NCI-H1048 (cell line): ENCODE results near the gene MAMDC4.
"Not testable (repeated sequence)": the region's sequence is repeated elsewhere in the genome, so short reads cannot be mapped to it uniquely, and the experiment has no call there.

Source experiments
- DNase-seq: peaks from one replicate; lab custom pipeline; 2025; lab: John Stamatoyannopoulos, UW

MAMDC4 gene

DNA sequence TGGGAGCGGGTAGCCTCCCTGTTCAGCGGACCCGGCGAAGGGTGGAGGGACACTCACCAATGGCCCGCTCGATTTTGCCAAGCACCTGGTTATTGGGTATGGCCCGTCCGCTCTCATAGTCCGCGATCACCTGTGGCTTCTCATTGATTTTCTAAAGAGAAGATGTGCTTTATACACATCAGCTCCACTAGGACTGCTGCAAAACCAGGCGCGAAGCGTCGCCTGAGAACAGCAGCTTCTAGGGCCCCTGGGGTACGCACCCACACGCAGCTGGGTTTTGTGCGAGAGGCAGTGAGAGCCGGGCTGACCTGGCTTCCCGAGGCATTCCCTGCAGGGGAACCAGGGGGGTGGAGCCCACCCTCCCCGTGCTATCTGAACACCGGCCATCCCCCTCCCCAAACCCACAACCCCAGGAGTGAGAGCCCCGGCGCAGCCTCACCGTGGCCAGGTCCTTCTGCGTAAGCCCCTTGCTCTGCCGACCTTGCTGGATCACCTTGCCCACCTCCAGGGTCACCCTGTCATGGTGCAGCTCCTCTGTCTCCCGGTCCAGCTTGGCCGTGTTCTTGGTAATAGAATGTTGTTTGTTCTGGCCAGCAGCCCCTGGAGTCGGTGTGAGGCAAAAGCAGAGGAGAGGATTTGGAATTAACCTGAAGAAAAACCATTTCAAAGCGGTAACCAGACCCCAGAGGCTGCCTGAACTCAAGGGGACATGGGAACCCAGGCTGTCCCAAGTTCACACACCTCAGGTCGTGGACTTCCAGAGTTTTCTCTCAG lies 10.9 kb downstream of the MAMDC4 start:
- no peak for DNase-seq

DNA sequence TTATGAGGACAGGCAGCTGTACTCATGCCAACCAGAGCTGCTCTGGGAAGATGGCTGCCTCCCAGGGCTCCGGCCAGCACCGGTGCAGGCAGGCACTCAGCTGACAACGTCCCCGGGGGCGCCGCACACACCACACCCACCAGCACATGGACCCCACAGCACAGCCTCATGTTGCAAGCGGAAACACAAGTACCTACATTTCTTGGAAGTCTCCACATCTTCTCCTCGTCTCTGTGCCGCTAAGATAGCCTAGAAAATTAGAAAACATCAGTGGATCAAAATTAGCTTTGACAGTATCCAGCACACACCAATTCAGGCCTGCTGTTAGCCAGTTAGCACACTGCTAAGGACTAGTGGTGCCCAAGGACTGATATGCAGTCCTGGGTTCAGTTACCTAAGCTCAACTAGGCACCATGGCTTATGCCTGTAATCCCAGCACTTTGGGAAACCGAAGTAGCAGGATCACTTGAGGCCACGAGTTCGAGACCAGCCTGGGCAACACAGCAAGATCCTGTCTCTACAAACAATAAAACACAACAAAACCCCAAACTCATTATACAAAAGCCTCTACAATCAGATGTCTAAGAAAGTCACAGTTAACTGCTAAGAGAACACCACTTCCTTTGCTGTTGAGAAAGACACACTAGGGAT lies 11.6 kb downstream of the MAMDC4 start:
- DNase-seq, result no peak

DNA sequence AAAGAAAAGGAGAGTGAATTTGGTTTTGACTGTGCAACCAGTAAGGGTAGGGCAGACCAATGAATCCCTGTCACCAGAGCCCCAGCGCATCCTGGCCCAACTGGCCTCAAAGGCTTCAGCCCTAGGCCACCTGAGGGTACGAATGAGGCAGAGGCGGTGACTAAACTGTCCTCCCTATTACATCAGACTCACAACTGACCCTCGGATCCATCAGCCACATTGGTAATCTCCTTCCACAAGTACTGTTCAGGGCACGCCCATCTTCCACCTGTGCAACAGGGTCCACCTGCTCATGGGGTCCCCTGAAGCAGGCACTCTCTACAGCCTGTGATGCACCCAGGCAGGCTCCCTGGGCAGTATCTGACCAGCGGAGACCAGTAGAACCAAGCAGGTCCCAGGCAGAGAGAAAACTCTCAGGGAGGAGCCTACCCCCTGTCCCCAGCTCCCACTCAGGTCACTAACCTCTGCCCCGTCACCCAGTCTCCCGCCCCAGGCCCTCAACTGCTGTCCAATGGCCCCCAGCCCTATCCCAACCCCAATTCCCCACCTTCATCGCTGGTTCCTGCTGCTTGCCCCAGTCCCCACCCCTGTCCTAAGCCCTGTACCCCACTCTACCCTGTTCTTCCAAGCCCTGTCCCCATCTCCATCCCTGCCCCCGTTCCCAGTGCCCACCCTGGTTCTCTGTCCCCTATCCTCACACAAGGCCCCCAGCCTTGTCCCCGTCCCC lies 13.1 kb downstream of the MAMDC4 start:
- no peak for DNase-seq

DNA sequence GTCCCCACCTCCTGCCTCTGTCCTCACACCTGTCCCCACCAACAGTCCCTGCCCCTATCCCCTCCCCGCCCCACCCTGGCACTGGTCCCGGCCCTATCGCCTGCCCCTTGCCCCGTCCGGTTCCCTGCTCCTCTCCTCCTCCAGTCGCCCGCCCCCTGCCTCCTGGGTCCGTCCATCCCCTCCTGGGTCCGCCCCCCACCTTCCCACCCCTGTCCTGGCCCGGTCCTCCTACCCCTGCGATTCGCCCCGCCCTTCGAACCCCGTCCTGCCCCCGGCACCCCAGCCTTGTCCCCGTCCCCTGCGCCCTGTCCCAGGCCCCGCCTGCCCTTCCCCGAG lies 13.6 kb downstream of the MAMDC4 start:
- DNase-seq, result no peak

DNA sequence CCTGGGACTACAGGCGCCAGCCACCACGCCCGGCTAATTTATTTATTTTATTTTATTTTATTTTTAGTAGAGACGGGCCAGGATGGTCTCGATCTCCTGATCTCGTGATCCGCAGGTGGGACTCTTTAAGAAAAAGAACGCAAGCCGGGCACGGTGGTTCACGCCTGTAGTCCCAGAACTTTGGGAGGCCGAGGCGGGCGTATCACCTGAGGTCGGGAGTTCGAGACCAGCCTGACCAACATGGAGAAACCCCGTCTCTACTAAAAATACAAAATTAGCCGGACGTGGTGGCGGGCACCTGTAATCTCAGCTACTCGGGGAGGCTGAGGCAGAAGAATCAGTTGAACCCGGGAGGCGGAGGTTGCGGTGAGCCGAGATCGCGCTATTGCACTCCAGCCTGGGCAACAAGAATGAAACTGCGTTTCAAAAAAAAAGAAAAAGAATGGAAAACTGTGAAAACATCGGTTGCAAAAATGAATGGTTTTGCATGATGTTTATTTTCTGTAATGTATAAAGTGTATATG lies 14.8 kb downstream of the MAMDC4 start:
- DNase-seq, result not testable (repeated sequence)

DNA sequence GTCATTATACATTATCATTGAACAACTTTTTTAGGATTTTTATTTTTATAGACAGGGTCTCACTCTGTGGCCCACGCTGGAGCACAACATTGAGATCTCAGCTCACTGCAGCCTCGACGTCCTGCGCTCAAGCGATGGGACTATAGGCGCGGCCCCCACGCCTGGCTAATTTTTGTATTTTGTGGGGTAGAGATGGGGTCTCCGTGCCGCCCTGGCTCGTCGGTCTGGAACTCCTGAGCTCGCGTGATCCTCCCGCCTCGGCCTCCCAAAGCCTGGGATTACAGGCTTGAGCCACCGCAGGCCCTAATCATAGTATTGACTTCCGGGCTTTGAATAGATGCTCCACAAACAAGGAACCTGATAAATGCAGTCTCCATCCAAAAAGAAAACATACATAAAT lies 15.3 kb downstream of the MAMDC4 start:
- no peak for DNase-seq

DNA sequence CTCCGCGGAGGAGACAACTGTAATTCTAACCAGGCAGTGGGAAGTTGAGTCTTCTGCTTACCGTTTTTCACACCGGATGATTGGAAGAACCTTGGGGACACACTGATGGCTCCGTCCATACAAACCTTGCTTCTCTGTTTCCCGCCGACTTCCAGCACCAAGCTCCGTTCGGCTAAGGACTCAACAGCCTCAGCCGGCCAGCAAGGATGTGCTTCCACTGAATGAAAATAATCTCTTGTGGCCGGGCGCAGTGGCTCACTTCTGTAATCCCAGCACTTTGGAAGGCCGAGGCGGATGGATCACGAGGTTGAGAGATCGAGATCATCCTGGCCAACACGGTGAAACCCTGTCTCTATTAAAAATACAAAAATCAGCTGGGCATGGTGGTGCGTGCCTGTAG lies 15.8 kb downstream of the MAMDC4 start:
- DNase-seq, result no peak

DNA sequence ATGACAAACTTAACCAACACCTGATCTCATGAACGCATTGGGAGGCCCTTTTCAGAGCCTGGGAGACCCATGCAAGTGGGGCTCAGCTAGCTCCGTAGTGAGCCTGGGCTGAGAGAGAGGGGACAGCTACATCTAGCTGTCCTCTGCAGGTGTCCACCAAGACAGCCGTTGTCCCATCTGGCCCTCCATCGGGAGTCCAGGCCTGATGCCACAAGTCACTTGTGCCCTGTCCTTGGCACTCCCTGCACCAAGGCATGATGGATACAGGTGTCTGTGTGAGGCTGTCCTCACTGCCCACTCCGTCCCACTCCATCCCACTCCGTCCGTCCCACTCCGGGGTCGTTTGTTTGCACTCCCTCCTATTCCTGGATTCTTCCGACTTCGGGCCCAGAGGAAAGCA lies 16.5 kb downstream of the MAMDC4 start:
- no peak for DNase-seq

DNA sequence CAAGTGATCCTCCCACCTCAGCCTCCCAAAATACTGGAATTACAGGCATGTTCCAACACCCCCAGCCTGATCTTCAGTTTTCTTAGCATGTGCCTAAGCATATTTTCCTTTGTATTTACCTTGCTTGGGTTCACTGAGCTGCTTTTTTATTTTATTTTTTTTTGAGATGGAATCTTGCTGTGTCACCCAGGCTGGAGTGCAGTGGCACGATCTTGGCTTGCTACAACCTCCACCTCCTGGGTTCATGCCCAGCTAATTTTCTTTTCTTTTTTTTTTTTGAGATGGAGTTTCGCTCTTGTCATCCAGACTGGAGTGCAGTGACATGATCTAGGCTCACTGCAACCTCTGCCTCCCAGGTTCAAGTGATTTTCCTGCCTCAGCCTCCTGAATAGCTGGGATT lies 17.5 kb downstream of the MAMDC4 start:
- not testable (repeated sequence) for DNase-seq

DNA sequence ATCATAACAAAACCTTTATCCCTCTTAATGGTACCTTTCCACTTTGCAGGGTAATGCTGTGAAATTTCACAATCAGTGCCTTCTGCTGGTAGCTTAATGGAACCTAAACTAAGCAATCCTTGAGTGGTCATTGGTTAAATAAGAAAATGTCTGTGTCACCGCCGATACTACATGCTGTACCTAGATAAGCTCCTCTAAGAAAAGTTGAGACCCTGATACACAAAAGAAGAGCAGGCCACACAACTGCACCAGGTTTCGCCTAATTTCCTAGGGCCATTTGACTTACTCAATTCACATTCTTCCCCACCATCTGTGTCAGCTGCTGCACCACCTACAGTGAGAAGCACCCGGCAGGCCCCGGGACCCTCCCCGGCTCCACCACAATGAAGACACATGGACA lies 23.0 kb downstream of the MAMDC4 start:
- DNase-seq, result no peak

DNA sequence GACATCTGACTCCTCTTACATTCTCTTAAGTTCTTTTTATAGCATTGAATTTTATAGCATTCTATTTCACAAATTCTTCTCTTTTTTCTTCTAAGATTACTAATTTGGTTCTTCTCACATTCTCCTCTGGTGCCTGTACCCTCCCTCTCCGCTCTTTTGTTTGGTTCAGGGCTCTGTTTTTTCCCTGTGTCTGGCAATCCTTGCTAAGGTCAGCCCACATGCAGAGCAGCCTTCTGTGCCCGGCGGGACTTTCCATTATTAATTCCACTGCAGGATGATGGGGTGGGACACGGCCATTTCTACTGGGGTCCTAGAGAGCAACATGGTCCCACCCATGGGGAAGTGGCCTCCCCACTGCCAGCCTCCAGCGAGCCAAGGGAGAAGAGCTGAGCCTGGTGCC lies 24.3 kb downstream of the MAMDC4 start:
- no peak for DNase-seq

DNA sequence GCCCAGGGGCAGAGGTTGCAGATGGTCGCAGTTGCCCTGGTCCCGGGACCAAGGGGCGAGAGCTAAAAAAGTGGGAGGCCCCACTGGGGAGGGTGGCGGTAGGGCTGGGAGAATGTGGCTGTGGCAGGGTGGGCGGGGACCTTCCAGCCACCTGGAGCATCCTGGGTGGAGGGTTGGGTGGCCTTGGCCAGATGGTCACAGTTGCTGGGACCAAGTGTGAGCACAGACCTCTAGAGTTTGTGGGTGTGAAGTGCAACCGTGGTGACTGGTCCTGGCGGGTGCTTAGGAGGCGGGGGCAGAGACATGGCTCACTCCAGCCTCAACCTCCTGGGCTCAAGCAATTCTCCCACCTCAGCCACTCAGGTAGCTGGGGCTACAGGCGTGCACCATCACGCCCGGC lies 28.5 kb downstream of the MAMDC4 start:
- DNase-seq, result no peak

DNA sequence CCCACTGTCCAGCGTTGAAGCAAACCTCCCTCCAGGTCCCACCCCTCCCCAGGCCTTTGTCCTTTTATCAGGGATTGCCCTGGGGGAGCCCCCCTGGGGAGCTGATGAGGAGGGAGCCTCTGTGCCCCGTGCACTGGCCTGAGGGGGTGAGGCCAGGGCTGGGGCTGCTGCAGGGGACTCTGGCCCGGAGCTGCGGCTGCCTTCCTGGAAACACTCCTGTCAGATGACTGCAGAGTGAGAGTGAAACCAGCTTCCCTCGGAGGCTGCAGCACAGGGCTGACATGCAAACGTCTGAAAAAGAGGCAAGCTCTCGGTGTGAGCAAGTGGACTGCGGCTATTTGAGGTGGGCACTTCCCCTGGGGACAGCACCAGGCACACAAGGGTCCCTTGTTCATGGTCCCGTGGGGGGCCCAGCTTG lies 29.6 kb downstream of the MAMDC4 start:
- no peak for DNase-seq

DNA sequence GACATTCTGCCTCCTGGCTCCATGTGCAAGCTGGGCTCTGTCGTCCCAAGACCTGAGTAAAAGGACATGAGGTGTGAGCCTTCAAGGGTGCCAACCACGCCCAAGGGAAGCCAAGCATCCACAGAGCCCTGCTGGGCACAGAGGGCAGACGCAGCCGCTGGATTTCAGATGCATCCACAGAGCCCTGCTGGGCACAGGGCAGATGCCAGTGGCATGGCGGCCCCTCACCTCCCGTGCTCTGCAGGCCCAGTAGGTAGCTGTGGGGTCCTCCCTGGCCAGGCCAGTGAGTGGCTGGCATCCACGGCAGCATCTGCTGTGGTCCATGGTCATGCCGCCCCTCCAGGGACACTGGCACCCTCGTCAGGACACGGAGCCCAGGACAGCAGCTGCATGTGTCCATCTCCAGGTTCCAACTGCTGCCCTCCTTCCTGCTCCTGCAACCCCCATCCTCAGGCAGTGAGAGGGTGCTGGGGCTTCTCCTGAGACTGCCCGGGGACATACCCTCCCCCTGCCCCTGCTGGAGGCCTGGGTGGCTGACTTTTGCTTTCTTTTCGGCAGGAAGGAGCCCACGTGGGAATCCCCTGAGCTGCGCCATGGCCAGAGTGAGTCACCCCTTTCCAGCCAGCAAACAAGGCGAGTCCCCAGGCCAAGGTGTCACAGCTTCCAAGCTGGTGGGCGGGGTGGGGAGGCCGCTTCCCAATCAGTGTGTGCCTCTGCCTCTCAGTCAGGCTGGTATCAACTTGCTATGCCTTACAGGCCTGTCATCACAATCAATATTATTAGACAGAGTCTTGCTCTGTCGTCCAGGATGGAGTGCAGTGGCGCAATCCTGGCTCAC lies 30.2 kb downstream of the MAMDC4 start:
- no peak for DNase-seq

DNA sequence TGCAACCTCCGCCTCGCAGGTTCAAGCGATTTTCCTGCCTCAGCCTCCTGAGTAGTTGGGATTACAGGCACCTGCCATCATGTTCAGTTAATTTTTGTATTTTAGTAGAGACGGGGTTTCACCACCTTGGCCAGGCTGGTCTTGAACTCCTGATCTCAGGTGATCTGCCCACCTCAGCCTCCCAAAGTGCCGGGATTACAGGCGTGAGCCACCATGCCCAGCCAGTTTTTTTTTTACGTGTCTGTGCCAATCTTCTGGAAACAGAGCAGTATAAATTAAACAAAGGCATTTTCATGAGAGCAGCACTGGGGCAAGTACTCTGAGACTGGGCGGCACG lies 30.8 kb downstream of the MAMDC4 start:
- not testable (repeated sequence) for DNase-seq

DNA sequence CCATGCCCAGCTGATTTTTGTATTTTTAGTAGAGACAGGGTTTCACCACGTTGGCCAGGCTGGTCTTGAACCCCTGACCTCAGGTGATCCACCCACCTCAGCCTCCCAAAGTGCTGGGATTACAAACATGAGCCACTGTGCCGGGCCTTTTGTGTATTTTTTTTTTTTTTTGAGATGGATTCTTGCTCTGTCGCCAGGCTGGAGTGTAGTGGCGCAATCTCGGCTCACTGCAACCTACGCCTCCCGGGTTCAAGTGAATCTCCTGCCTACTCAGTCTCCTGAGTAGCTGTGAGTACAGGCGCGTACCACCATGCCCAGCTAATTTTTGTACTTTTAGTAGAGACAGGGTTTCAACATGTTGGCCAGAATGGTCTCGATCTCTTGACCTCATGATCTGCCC lies 31.5 kb downstream of the MAMDC4 start:
- DNase-seq, result not testable (repeated sequence)

DNA sequence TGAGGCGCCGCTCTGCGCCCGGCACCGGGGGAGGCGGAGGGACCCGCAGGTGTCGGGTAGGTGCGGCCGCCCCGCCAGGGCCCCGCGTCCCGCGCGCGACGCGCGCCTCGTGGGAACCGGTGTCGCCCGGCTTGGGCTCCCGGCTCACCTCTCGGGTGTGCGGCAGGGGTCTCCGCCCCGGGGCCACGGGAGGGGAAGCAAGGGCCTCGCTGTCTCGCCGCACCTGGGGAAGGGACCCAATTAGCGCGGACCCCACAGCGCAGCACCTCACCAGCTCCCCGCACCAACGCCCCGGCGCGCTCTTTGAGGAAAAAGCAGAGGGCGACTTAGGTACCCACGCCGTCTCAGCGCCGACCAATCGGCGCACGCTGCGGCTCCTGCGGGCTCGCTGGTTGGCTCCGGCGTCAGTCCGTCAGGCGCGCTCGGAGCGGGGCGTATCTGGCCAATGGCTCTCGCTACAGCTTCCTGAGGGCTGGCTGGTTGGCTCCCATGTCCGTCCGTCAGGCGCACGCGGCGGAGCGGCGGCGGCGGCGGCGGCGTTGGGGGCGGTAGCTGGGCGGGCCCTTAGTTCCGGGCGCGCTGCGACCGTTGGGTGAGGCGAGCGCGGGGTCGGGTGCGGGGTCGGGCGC lies 33.9 kb downstream of the MAMDC4 start, which contains the start of gene TRAF2:
Gene TRAF2, plus strand, starts transcription at position 567 of the 629 bp plus-strand sequence. CDS start 12,225 bp downstream, outside the sequence.
- DNase-seq, result peak; percentile 92

DNA sequence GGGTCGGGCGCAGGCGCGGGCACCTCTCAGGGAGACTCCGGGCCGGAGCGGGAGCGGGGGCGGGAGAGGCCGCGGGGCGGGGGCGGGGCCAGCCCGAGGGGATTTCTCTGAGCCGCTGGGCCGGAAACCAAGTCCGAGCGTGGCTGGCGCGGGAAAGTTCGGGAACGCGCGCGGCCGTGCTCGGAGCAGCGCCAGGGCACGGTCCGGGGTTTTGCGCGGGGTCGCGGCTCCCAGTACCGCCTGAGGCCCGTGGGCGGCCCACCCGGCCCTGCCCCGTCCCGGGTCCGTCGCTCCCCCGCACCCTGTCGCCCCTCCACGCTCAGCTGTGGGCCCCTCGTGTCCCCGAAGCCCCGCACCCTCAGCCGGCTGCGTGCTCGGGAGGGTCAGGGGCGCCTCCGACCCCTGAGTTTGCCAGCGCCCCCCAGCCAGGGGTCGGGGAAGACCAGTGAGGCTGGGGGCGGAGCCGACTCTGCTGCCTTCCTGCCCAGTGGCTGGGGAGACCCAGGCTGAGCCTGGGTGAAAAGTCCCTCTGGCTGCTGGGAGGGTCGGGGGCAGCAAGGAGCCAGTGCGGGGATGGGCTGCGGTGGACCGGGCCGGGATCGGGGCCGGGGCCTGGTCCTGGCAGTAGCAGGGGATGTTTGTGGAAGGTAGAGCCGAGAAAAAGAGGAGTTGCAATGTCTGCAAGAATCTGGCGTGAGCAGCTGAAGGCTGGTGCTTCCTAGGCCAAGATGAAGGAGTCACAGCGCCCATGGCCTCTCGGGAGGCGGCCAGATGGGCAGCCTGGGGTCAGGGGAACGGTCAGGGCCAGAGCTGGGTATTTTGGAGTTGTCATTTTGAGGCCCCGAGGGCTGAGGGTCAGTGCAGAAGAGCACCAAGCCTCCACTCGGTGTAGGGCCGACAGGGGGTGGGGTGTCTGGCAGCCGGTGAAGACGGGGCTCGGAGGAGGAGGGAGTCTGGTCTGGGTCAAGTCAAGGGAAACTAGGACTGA lies 34.8 kb downstream of the MAMDC4 start:
- DNase-seq, result no peak

DNA sequence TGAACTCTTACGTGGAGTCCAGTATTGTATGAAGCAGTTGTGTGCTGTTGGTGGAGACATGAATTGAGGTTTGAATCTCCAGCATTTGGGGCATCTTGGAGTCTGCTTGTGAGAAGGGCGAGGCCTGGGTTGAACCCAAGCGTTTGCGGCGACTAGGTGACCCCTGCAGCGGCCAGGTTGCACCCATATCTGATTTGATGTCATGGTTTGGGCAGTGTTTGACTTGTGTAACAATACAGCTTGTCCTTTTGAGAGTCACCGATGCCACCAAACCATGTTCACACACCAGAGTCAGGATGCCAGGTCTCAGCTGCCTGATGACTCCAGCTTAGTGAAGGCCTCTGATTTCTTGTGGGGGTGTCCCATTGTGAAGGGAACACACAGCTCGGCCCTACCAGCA lies 36.3 kb downstream of the MAMDC4 start:
- DNase-seq, result no peak

DNA sequence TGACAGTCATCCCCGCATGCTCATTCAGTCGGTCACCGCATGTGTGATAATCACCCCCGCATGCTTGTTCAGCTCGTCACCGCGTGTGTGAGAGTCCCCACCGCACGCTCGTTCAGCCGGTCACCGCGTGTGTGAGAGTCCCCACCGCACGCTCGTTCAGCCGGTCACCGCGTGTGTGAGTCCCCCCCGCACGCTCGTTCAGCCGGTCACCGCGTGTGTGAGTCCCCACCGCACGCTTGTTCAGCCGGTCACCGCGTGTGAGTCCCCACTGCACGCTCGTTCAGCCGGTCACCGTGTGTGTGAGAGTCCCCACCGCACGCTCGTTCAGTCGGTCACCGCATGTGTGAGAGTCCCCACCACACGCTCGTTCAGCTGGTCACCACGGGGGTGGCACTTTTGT lies 37.7 kb downstream of the MAMDC4 start:
- DNase-seq, result no peak
